Stimulated activated CD4-positive, alpha-beta T cell treated with anti-CD3 and anti-CD28 coated beads, Interleukin-12 subunit alpha, Interleukin-12 subunit beta, amount 100 ng/mL, for 4 hours (primary cell): ENCODE measurements around the gene ADARB2.

Experiments
- DNase-seq: peaks from one replicate; pipeline ENCODE4 v3.0.0-alpha.2; 2020

Gene ADARB2

DNA sequence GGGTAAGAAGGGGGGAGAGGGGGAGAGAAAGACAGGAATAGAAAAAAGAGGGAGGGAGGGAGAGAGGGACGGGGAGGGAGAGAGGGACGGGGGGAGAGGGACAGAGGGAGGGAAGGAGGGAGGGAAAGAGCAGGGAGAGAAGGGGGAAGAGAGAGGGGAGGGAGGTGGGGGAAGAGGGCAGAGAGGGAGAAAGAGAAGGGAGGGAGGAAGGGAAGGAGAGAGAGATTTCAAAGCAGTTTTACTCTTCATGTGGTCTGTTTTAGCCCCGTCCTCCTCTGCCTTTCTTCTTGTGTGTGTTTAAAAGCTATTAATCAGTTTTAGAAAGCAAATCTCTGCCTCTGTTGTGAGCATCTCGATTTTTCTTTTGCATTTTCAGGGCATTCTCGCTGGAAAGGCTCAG, 444.2 kb downstream of the ADARB2 start:
- no peak for DNase-seq

DNA sequence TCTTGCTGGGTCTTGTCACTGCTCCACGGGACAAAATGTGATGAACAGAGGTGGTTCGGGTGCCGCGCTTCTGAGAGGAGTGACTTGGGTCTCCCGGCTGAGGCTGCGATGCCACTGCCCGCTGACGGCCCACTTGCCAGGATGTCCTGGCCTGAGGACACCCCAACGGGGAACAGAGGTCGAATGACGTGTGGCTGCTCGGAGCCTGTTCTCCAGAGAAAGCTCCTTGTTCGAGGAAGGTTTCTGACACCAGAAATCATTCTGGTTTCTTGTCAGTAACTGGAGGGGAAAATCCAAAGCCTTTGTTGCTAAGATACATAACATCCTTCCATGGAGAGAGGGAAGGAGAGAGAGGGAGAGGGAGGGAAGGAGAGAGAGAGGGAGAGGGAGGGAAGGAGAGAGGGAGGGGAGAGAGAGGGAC, 444.7 kb downstream of the ADARB2 start:
- DNase-seq: no peak

DNA sequence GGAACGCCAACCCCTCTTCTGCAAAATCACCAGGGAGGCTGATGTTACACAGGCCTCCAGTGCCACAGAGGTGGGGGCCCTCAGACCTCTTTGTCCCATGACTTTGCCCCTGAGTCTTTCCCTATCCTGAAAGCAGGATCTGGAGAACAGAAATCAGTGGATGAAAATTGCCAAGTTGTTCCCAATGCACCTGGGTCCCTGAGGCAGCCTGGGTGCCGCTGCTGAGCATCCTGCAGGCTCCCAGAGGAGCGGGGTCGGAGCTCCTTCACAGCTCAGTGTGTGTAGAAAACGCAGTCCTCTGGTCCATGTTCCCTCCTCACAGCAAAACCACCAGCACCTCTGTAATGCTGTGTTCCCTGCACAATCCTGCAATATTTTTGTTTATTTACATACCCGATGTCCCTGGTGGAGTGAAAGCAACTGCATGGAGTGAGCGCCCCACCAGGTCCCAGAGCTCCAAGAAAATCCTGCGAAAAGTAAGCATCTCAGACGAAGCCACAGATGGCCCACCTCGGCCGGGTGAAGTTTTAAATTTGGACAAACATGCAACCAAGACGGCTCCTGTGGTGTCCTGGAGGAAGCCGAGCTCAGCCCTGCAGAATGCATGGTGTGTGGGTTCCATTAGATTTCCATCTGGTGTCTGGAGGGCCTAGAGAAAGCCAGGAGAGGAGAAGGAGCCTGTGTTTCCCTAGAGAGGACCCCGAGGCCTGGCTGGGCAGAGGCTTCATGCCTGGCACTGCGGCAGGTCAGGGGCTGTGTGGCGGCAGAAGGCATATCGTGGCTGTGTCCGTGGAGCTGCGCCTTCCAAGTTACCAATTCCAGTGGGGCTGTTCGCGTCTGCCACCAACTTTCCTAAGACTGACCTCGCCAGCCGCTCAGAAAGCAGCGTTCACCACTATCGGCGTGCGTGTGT, 445.9 kb downstream of the ADARB2 start:
- DNase-seq: no peak

GRCh38 chr10:1290071-1290471, 447.3 kb downstream of the ADARB2 start:
- no peak for DNase-seq

- no peak for DNase-seq
Observed at GRCh38 chr10:1289591-1289990, 447.7 kb downstream of the ADARB2 start.

DNA sequence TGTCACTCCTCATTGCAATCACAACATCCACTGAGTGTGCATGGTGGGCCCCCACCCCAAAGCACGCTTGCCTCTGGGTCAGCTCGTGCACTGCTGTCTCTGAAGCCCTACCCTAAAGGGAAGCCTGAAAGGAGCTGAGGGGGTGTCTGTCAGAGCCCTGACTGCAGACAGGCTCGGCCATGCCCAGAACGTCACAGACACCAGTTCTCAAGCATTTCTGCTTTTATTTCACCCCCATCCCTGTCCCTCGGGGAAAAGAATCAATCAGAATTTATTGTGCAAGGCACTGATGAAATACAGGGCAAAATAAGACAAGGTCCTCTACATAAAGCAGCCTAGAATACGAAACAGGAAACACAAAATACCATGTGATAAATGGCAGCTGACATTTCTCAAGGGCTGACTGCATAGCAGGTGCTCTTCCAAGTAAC, 449.3 kb downstream of the ADARB2 start:
- DNase-seq: no peak

- no peak for DNase-seq
Observed at GRCh38 chr10:1287487-1287886, 449.8 kb downstream of the ADARB2 start.

- DNase-seq: no peak
Observed at GRCh38 chr10:1284076-1284475, 453.2 kb downstream of the ADARB2 start.

- no peak for DNase-seq
Observed at GRCh38 chr10:1281405-1281782, 455.9 kb downstream of the ADARB2 start.

- no peak for DNase-seq
Observed at GRCh38 chr10:1280466-1281404, 456.6 kb downstream of the ADARB2 start.

DNA sequence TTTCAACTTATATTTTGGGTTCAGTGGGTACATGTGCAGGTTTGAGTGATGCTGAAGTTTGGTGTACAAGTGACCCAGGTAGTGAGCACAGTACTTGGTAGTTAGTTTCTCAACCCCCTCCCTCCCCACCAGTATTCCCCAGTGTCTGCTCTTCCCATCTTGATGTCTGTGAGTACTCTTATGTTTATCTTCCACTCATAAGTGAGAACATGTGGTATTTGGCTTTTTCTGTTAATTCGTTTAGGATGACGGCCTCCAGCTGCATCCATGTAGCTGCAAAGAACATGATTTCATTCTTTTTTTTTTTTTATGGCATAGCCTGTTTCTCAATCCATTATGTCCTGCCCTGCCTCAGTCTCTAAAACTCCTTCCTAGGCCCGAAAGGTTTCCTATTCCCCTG, 459.0 kb downstream of the ADARB2 start:
- no peak for DNase-seq

DNA sequence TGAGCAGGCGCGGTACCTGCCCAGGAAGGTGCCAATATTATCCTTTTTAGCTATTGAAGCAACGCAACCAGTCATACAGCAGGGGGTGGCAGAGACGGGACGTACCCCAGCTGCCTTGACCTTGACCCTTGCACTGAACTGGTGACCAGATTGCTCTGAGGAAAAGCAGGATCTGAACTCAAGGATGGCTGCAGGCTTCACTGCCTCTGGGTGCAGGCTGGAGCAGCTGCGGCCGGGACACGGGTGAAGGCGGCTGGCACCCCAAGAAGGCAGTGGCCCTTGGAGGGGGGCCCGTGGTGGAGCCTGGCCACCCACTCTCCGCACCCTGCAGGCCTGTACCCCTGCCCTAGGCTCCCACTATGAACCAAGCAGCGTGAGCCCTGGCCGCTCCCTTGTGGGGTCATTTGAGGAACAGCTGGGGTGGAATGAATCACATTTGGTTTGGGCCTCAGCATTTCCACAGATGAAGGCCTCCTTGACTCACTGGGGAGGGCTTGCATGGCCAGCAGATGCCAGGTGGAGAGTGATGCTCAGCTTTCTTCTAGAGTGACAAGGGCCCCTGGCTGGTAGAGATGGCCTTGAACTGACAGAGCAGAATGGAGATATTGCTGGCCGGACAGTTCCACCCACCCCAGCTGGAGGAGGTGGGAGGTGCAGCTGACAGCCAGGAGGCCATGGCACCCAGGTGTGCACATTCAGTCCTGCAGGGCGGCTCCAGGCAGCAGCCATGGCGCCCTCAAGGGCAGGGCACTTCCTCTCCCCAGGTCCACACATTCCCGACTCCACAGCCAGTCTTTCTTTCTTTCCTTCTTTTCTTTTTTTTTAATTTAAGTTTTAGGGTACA, 462.4 kb downstream of the ADARB2 start:
- DNase-seq: no peak

DNA sequence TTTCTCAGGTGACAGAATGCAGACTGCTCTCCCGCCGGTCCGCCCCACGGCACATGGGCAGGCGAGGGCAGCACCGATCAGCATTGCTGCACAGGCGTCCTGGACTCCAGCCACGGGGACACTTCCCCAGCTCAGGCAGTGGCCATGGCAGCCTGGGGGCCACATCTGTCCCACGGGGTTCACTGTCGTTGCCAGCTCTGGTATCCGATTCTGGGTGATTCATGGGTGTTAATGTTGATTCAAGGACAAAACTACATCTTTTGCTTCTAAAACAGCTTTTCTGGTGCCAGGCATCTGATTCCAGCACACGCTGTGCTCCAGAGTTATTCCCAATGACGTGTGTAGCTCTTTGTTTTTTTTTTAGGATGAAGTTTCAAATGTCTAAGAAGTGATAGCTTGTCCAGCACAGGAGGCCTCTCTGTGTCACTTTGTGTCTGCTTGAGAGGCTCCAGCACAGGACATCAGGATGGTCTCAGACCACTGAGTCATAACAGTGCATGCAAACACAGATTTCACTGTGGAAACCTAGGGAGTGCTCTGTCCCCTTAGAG, 463.1 kb downstream of the ADARB2 start:
- DNase-seq: no peak

GRCh38 chr10:1273372-1274105, 463.8 kb downstream of the ADARB2 start:
- DNase-seq: no peak

DNA sequence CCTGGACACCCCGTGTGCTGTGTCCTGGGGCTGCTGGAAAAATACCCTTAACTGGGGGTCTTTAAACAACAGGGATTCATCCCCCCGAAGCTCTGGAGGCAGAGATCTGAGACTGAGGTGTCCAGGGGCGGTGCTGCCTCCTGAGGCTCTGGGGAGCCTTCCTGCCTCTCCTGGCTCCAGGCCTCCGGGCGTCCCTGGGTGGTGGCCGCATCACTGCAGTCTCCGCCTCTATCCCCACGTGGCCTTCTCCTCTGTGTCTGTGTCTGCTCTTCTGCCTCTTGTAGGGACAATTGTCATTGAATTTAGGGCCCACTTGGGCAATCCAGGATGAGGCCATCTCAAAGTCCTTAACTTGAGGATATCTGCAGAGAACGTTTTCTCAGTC, 464.6 kb downstream of the ADARB2 start:
- DNase-seq: no peak

DNA sequence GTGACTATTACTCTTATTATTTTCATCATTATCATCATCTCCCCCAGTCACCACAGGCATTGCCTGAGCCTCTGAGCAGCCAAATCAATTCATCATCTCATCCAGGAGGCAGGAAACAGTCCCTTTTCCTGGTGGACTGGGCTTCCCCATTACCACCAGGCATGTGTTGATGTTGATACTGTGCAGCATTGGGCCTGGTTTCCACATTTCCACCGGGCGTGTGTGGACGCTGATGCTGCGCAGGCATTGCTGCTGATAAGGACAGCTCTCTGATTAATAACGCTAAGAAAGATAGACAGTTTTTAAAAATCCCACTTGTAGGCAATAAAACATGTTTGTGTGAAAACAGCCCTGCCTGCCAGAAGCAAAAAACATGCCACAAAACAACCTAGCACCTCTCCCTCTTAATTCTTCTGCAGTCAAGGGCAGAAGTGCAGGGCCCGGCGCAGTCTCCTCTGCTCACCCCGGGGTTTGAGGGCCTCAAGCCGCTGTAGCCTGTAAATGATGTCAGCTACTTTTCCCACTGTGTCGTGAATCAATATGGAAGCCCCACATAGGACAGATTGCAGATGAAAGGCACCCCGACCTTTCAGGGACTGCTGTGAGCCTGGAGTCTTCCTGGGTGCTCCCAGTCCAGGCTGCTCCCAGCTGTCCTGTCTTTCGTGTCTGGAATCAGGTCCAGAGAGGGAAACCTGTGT, 465.1 kb downstream of the ADARB2 start:
- DNase-seq: no peak

- DNase-seq: no peak
Observed at GRCh38 chr10:1270906-1271305, 466.4 kb downstream of the ADARB2 start.

DNA sequence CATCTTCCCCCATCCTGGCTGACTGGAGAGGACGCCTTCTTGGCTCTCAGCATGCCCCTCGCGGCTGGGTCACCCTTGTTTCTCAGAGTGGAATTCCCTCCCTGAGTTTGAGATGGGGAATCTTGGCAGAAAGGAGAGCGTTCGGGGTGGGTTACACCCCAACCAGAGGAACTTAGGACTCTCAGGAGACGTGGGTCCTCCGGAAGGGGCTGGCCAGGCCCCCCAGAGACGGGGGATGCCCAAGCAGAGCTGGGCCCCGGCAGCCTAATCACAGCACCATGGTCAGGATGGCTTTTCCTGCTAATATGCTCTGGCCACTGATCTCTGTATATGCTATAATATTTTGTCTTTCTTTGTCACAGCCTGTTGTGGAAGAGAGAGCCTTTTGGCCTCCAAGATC, 466.8 kb downstream of the ADARB2 start:
- no peak for DNase-seq

DNA sequence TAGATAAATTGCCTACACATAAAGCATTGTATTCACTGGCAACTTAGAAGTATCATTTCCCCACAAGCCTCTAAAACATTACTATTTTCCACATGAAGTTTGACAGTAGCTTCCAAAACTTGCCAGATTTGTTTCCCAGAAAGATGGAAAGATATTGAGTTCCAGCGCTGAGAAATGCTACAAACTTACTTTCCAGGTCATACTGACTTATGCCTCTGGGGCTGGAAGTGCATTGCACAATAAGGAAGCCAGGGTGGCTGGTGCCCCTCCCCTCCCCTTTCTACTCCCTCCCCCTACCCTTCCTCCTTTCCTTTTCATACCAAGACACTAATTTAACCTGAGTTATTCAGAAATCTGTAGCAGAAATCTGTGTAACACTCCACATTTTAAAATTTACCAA, 468.5 kb downstream of the ADARB2 start:
- DNase-seq: no peak

- DNase-seq: no peak
Observed at GRCh38 chr10:1267568-1267967, 469.8 kb downstream of the ADARB2 start.

- DNase-seq: no peak
Observed at GRCh38 chr10:1267148-1267547, 470.2 kb downstream of the ADARB2 start.
